ENCODE measurements around the gene IL17REL. TPM values are rescaled to one million over a fixed set of nuclear protein-coding genes. Genes with fewer than 3 reads are reported as not detected.

Gene IL17REL
- total RNA-seq, 4 donors from 2014 or later, result not detected

- ATAC-seq, result no peak
- no peak for TF ChIP-seq POLR2A (IDR thresholded peaks at IDR 0.05)
- TF ChIP-seq, protein P1, sequence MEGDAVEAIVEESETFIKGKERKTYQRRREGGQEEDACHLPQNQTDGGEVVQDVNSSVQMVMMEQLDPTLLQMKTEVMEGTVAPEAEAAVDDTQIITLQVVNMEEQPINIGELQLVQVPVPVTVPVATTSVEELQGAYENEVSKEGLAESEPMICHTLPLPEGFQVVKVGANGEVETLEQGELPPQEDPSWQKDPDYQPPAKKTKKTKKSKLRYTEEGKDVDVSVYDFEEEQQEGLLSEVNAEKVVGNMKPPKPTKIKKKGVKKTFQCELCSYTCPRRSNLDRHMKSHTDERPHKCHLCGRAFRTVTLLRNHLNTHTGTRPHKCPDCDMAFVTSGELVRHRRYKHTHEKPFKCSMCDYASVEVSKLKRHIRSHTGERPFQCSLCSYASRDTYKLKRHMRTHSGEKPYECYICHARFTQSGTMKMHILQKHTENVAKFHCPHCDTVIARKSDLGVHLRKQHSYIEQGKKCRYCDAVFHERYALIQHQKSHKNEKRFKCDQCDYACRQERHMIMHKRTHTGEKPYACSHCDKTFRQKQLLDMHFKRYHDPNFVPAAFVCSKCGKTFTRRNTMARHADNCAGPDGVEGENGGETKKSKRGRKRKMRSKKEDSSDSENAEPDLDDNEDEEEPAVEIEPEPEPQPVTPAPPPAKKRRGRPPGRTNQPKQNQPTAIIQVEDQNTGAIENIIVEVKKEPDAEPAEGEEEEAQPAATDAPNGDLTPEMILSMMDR (IDR thresholded peaks at IDR 0.05 in 4 of 5, conservative IDR thresholded peaks at IDR 0.05 in 1 of 5), result no peak
- in situ Hi-C loops (cut with MboI; ENCODE audit: low sequenced_read_pairs in 4 of 4) (no loop called here), intact Hi-C loops (cut with DNase I; ENCODE audit: low total_unique reads) (no loop called here)
- H3K27ac ChIP-seq, result no peak overlapping the region
- H3K4me3 ChIP-seq, result no peak overlapping the region
- no peak for DNase-seq
- no peaks in the 10 kb centered on the region for H3K27me3 ChIP-seq
- H3K4me1 ChIP-seq, result peaks cover 27 to 33% of the 10 kb centered on the region in 2 donors
- H3K9me3 ChIP-seq, result no peaks in the 10 kb centered on the region
- H3K36me3 ChIP-seq, result no peaks in the 10 kb centered on the region
These were observed 60.9 kb downstream of the IL17REL start for GRCh38 chr22:49951678-49951985.

DNA sequence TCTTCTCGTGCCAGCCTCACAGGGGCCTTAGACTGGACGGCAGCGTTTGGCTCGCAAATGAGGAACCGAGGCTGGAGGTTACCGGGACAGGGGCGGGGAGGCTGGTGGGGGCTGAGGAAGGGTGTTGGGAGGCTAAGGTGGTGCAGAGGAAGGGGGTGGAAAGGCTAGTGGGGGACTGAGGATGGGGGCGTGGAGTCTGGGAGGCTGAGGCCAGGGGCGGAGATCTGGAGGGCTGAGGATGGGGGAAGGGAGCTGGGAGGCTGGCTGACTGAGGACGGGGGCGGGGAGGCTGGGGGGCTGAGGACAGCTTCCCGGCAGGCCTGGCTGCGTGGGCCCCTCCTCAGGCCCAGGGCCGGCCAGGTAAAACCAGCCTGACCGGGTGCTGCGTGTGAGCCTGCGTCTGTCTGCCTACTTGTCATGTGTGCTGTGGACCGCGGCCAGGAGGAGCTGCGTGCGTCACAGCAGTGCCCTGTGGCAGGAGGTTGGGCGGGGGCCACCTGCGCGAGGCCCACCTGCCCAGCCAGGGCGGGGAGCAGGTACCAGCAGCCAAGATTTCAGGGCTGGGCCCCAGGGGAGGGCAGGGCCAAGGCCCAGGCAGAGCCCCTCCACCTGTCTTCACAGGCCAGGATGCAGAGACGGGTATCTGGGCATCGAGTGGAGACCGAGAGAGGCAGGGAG is 61.4 kb downstream of the IL17REL start:
- H3K9me3 ChIP-seq, result no peaks in the 10 kb centered on the region
- H3K27me3 ChIP-seq, result no peaks in the 10 kb centered on the region
- intact Hi-C loops (cut with DNase I; ENCODE audit: low total_unique reads) (no loop called here), in situ Hi-C loops (cut with MboI; ENCODE audit: low sequenced_read_pairs in 4 of 4) (no loop called here)
- no peak for TF ChIP-seq POLR2A (IDR thresholded peaks at IDR 0.05)
- TF ChIP-seq, protein P1 (IDR thresholded peaks at IDR 0.05 in 4 of 5, conservative IDR thresholded peaks at IDR 0.05 in 1 of 5), result no peak
- peaks cover 27 to 28% of the 10 kb centered on the region in 2 donors for H3K4me1 ChIP-seq
- no peak for DNase-seq
- H3K4me3 ChIP-seq, result no peak overlapping the region
- no peak for ATAC-seq
- H3K27ac ChIP-seq, result no peak overlapping the region
- H3K36me3 ChIP-seq, result no peaks in the 10 kb centered on the region

DNA sequence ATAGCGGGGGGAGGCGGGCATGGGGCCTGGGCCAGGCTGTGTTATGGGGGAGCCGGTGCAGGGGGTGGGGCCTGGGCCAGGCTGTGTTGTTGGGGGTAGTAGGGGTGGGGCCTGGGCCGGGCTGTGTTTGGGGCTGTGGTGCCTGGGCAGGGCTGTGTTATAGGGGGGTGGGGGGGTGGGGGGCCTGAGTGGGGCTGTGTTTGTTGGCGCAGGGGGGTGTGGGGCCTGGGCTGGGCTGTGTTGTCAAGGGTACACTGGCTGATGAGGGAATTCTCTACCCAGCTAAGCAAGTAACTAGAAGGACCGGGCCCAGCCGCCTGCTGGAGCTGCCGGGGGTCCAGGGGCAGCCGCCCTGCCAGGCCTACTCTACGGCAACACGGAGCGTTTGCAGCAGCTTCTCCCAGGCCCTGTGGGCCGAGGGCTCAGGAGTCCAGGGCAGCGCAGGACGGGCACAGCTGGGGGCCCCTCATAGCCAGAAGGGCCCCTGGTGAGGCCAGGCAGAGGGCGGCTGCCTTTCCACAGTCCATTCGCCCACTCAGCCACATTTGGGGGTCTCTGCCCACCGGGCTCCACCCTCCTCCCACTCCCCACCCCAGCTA is 62.1 kb downstream of the IL17REL start:
- in situ Hi-C loops (cut with MboI; ENCODE audit: low sequenced_read_pairs in 4 of 4) (no loop called here), intact Hi-C loops (cut with DNase I; ENCODE audit: low total_unique reads) (no loop called here)
- H3K4me3 ChIP-seq, result no peak overlapping the region
- TF ChIP-seq, protein P1 (IDR thresholded peaks at IDR 0.05 in 4 of 5, conservative IDR thresholded peaks at IDR 0.05 in 1 of 5), result no peak
- TF ChIP-seq POLR2A (IDR thresholded peaks at IDR 0.05), result no peak
- no peaks in the 10 kb centered on the region for H3K9me3 ChIP-seq
- DNase-seq, result no peak
- H3K36me3 ChIP-seq, result no peaks in the 10 kb centered on the region
- H3K27me3 ChIP-seq, result no peaks in the 10 kb centered on the region
- H3K4me1 ChIP-seq, result peaks cover 26 to 29% of the 10 kb centered on the region in 2 donors
- no peak for ATAC-seq
- no peak overlapping the region for H3K27ac ChIP-seq

GRCh38 chr22:49949914-49950292 is 62.7 kb downstream of the IL17REL start:
- H3K27me3 ChIP-seq, result no peaks in the 10 kb centered on the region

More at GRCh38 chr22:49949914-49950292, 62.7 kb downstream of the IL17REL start:
- peaks cover 20 to 23% of the 10 kb centered on the region in 2 donors for H3K4me1 ChIP-seq
- ATAC-seq (no peak), DNase-seq (no peak)
- H3K36me3 ChIP-seq, result no peaks in the 10 kb centered on the region
- TF ChIP-seq POLR2A (IDR thresholded peaks at IDR 0.05), result no peak
- TF ChIP-seq, protein P1 (IDR thresholded peaks at IDR 0.05 in 4 of 5, conservative IDR thresholded peaks at IDR 0.05 in 1 of 5), result no peak
- H3K9me3 ChIP-seq, result no peaks in the 10 kb centered on the region
- in situ Hi-C loops (cut with MboI; ENCODE audit: low sequenced_read_pairs in 4 of 4) (no loop called here), intact Hi-C loops (cut with DNase I; ENCODE audit: low total_unique reads) (no loop called here)
- no peak overlapping the region for H3K4me3 ChIP-seq
- H3K27ac ChIP-seq, result no peak overlapping the region
